Stomach (tissue), 4 donors: ENCODE measurements around the gene PTPRG.

Experiments used
- CTCF ChIP-seq, 7 experiments: fragments of 450-650 bp in 4 of 7; fragments of 200-600 bp in 3 of 7; sonication (generic) in 3 of 7; IDR thresholded peaks; one replicate each; pipeline ENCODE4 v1.5.1; 2016 to 2019; ENCODE audit warnings: antibody characterized with exemption in 7 of 7, control low read depth in 2 of 7, mild to moderate bottlenecking in 1 of 7
- POLR2AphosphoS5 ChIP-seq, 3 donors: sonication (generic); formaldehyde crosslinking; IDR thresholded peaks; one replicate each; pipeline ENCODE4 v1.6.1; 2016; ENCODE audit warnings: antibody characterized with exemption in 3 of 3

GRCh38 chr3:62135741-62136140 lies 574.4 kb downstream of the PTPRG start:
- no peak for TF ChIP-seq CTCF (IDR thresholded peaks at IDR 0.05)
- no peak for TF ChIP-seq POLR2AphosphoS5 (IDR thresholded peaks at IDR 0.05)
